GM23338 (cell line): ENCODE results near the gene CCS.

Experiments used
- EZH2 ChIP-seq: fragments of 200-600 bp; sonication (generic); IDR thresholded peaks from one replicate; pipeline ENCODE4 v1.8.0; 2017; ENCODE audit warnings: antibody characterized with exemption, mild to moderate bottlenecking, low read depth; ENCODE audit not compliant: unreplicated experiment
- EZH2phosphoT487 ChIP-seq: fragments of 200-600 bp; sonication (generic); IDR thresholded peaks from one replicate; pipeline ENCODE4 v1.8.1; 2018; ENCODE audit warnings: antibody characterized with exemption; ENCODE audit not compliant: unreplicated experiment
- POLR2AphosphoS5 ChIP-seq: IDR thresholded peaks from 2 replicates; pipeline ENCODE4 v1.6.1; 2016; ENCODE audit warnings: antibody characterized with exemption, low read depth

DNA sequence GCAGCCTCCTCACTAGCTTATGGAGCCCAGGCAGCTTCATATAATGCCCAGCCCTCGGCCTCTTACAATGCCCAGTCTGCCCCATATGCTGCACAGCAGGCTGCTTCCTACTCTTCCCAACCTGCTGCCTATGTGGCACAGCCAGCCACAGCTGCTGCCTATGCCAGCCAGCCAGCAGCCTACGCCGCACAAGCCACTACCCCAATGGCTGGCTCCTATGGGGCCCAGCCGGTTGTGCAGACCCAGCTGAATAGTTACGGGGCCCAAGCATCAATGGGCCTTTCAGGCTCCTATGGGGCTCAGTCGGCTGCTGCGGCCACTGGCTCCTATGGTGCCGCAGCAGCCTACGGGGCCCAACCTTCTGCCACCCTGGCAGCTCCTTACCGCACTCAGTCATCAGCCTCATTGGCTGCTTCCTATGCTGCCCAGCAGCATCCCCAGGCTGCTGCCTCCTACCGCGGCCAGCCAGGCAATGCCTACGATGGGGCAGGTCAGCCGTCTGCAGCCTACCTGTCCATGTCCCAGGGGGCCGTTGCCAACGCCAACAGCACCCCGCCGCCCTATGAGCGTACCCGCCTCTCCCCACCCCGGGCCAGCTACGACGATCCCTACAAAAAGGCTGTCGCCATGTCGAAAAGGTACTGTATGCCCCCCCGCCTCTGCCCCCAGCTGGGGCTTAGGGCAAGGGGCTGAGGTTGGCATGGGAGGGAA, 32.2 kb downstream of the CCS start:
- TF ChIP-seq POLR2AphosphoS5 (no peak), EZH2 (no peak), EZH2phosphoT487 (no peak)
